IMR-90 (cell line): ENCODE measurements around the gene PSMC4. TPM values are rescaled to one million over a fixed set of nuclear protein-coding genes. Genes with fewer than 3 reads are reported as not detected.

Experiments
- ATAC-seq: fragments of 200-7000 bp; cut with Tn5 transposase; 2 replicates; pipeline ENCODE4 v1.9.1; 2020; ENCODE audit warnings: low read depth, mild to moderate bottlenecking, moderate library complexity
- BruUV-seq: library from RNA; stranded (reverse); fragments of 400-500 nt; replicated peaks from 2 replicates; lab custom pipeline; 2021; lab: Mats Ljungman, UMichigan
- CTCF ChIA-PET: fragments of 300-600 bp; formaldehyde crosslinking; extraction: SDS; loops from one replicate; lab custom pipeline; 2021; ENCODE audit warnings: antibody characterized with exemption; lab: Yijun Ruan, JAX
- POLR2A ChIA-PET: fragments of 300-600 bp; sonication (Branson Sonifier 250); formaldehyde crosslinking; loops from one replicate; lab custom pipeline; 2022; ENCODE audit warnings: antibody characterized with exemption; ENCODE audit not compliant: unreplicated experiment; lab: Charles Lee
- DNase-seq: peaks from one replicate; pipeline ENCODE4 v3.0.0; 2013
- H2AFZ ChIP-seq: replicated peaks from 2 replicates; pipeline ENCODE3; 2013; ENCODE audit warnings: low read length, mild to moderate bottlenecking; ENCODE audit not compliant: poor library complexity
- H2AK5ac ChIP-seq: 2 replicates; pipeline ENCODE4 v1.6.1; 2013; ENCODE audit warnings: low read depth, low read length, inconsistent platforms
- H2AK9ac ChIP-seq: replicated peaks from 2 replicates; pipeline ENCODE3; 2013; ENCODE audit warnings: mild to moderate bottlenecking, low read depth, low read length, moderate library complexity; ENCODE audit not compliant: poor library complexity
- H2BK120ac ChIP-seq: 2 replicates; pipeline ENCODE4 v1.6.1; 2013; ENCODE audit warnings: low read depth, low read length, inconsistent platforms
- H2BK15ac ChIP-seq: 3 replicates; pipeline ENCODE4 v1.6.1; 2013; ENCODE audit warnings: low read depth, low read length, inconsistent platforms
- H2BK20ac ChIP-seq: 2 replicates; pipeline ENCODE4 v1.6.1; 2013; ENCODE audit warnings: low read depth, mild to moderate bottlenecking, inconsistent platforms, low read length, moderate library complexity
- H2BK5ac ChIP-seq: 2 replicates; pipeline ENCODE4 v1.6.1; 2013; ENCODE audit warnings: mild to moderate bottlenecking, low read depth, low read length, inconsistent platforms; ENCODE audit not compliant: poor library complexity, severe bottlenecking
- H3K14ac ChIP-seq: replicated peaks from 2 replicates; pipeline ENCODE4 v1.6.1; 2013; ENCODE audit warnings: low read depth, low read length, inconsistent platforms
- H3K18ac ChIP-seq: 2 replicates; pipeline ENCODE4 v1.6.1; 2013; ENCODE audit warnings: low read depth, low read length, control low read depth
- H3K23ac ChIP-seq: 2 replicates; pipeline ENCODE4 v1.6.1; 2013; ENCODE audit warnings: low read depth, low read length, inconsistent platforms
- H3K27ac ChIP-seq: 2 replicates; pipeline ENCODE4 v1.5.1; 2013; ENCODE audit warnings: mild to moderate bottlenecking, control low read depth, low read length; ENCODE audit not compliant: insufficient read depth
- H3K27me3 ChIP-seq: 2 replicates; pipeline ENCODE4 v1.6.1; 2013; ENCODE audit warnings: low read length; ENCODE audit not compliant: control insufficient read depth, insufficient read depth
- H3K36me3 ChIP-seq: 2 replicates; pipeline ENCODE4 v1.6.1; 2013; ENCODE audit warnings: low read length, mixed read lengths; ENCODE audit not compliant: control insufficient read depth, insufficient read depth
- H3K4ac ChIP-seq: 2 replicates; pipeline ENCODE4 v1.6.1; 2013; ENCODE audit warnings: low read depth, low read length, inconsistent platforms
- H3K4me1 ChIP-seq: 2 replicates; pipeline ENCODE4 v1.6.1; 2013; ENCODE audit warnings: low read length, mixed read lengths; ENCODE audit not compliant: control insufficient read depth, insufficient read depth
- H3K4me2 ChIP-seq: 2 replicates; pipeline ENCODE4 v1.6.1; 2013; ENCODE audit warnings: low read depth, mild to moderate bottlenecking, control low read depth, low read length, moderate library complexity
- H3K4me3 ChIP-seq: 2 replicates; pipeline ENCODE4 v1.5.1; 2013; ENCODE audit warnings: low read depth, mild to moderate bottlenecking, control low read depth, low read length, moderate library complexity; ENCODE audit not compliant: insufficient read depth
- H3K56ac ChIP-seq: 2 replicates; pipeline ENCODE4 v1.6.1; 2013; ENCODE audit warnings: low read length, inconsistent platforms; ENCODE audit not compliant: insufficient read depth; ENCODE audit errors: extremely low read depth
- H3K79me1 ChIP-seq, 2 experiments: 2 replicates each; pipeline ENCODE4 v1.6.1; 2013; ENCODE audit warnings: low read length in 2 of 2, inconsistent platforms in 1 of 2, low read depth in 1 of 2
- H3K9ac ChIP-seq: 2 replicates; pipeline ENCODE4 v1.6.1; 2013; ENCODE audit warnings: low read depth, low read length, control low read depth
- H3K9me1 ChIP-seq: 2 replicates; pipeline ENCODE4 v1.6.1; 2013; ENCODE audit warnings: low read length, inconsistent platforms; ENCODE audit not compliant: insufficient read depth
- H3K9me3 ChIP-seq: 2 replicates; pipeline ENCODE4 v1.6.1; 2013; ENCODE audit warnings: low read length; ENCODE audit not compliant: control insufficient read depth, insufficient read depth
- H4K20me1 ChIP-seq: 2 replicates; pipeline ENCODE4 v1.6.1; 2013; ENCODE audit warnings: low read length, inconsistent platforms; ENCODE audit not compliant: insufficient read depth
- H4K5ac ChIP-seq: 2 replicates; pipeline ENCODE4 v1.6.1; 2013; ENCODE audit warnings: mild to moderate bottlenecking, low read depth, low read length, control low read depth
- H4K8ac ChIP-seq, 2 experiments: 2 replicates each; pipeline ENCODE4 v1.6.1; 2013; ENCODE audit warnings: low read depth in 2 of 2, low read length in 2 of 2, control low read depth in 1 of 2, inconsistent platforms in 1 of 2
- H4K91ac ChIP-seq: 2 replicates; pipeline ENCODE4 v1.6.1; 2013; ENCODE audit warnings: low read depth, low read length, inconsistent platforms; ENCODE audit not compliant: insufficient read depth
- CHD1 ChIP-seq: IDR thresholded peaks from 2 replicates; pipeline ENCODE4 v1.6.1; 2012; ENCODE audit warnings: low read depth, low read length, improper control_type of control experiment
- ELK1 ChIP-seq: fragments of 150-350 bp; IDR thresholded peaks from 2 replicates; pipeline ENCODE4 v1.6.1; 2016; ENCODE audit warnings: low read depth, mild to moderate bottlenecking, low read length, moderate library complexity, borderline replicate concordance
- FOS ChIP-seq: fragments of 150-350 bp; IDR thresholded peaks from 2 replicates; pipeline ENCODE4 v1.6.1; 2016; ENCODE audit warnings: low read depth, low read length
- MAFK ChIP-seq: IDR thresholded peaks from 2 replicates; pipeline ENCODE4 v1.6.1; 2012; ENCODE audit warnings: low read depth, low read length, improper control_type of control experiment
- MAZ ChIP-seq: IDR thresholded peaks from 2 replicates; pipeline ENCODE4 v1.6.1; 2012; ENCODE audit warnings: low read depth, mild to moderate bottlenecking, low read length, improper control_type of control experiment, moderate library complexity, borderline replicate concordance
- MXI1 ChIP-seq: IDR thresholded peaks from 2 replicates; pipeline ENCODE4 v1.6.1; 2012; ENCODE audit warnings: low read depth, mild to moderate bottlenecking, low read length, moderate library complexity, borderline replicate concordance
- NFE2L2 ChIP-seq: fragments of 150-350 bp; IDR thresholded peaks from 2 replicates; pipeline ENCODE4 v1.6.1; 2016; ENCODE audit warnings: low read depth, mild to moderate bottlenecking, low read length
- POLR2A ChIP-seq: IDR thresholded peaks from 2 replicates; pipeline ENCODE4 v1.6.1; 2012; ENCODE audit warnings: mild to moderate bottlenecking, low read depth, low read length
- RAD21 ChIP-seq: IDR thresholded peaks from 2 replicates; pipeline ENCODE4 v1.6.1; 2012; ENCODE audit warnings: low read length, improper control_type of control experiment
- RCOR1 ChIP-seq: IDR thresholded peaks from 2 replicates; pipeline ENCODE4 v1.6.1; 2012; ENCODE audit warnings: mild to moderate bottlenecking, low read length, improper control_type of control experiment; ENCODE audit not compliant: insufficient replicate concordance
- RFX5 ChIP-seq: IDR thresholded peaks from 2 replicates; pipeline ENCODE4 v1.8.0; 2012; ENCODE audit warnings: low read depth, mild to moderate bottlenecking, low read length, moderate library complexity
- SMC3 ChIP-seq: fragments of 150-350 bp; IDR thresholded peaks from 2 replicates; pipeline ENCODE4 v1.6.1; 2016; ENCODE audit warnings: low read depth, mild to moderate bottlenecking, antibody characterized with exemption, low read length, moderate library complexity
- USF2 ChIP-seq: fragments of 150-350 bp; IDR thresholded peaks from 2 replicates; pipeline ENCODE4 v1.6.1; 2017; ENCODE audit warnings: mild to moderate bottlenecking, antibody characterized with exemption, low read length, low read depth
- WGBS, 2 experiments: methylation state at CpG; one replicate each; pipeline versions ENCODE4 v1.1.5 to v1.1.7; 2013; ENCODE audit warnings: missing lambda C conversion rate in 2 of 2; ENCODE audit not compliant: insufficient read length in 1 of 2; ENCODE audit errors: extremely low coverage in 2 of 2; 5-methylcytosine and 5-hydroxymethylcytosine counted together
- dilution Hi-C: fragments of 300-500 bp; cut with HindIII; formaldehyde crosslinking; loops from one replicate; pipeline ENCODE4 v1.14.3; 2018; ENCODE audit warnings: low sequenced_read_pairs; ENCODE audit not compliant: unreplicated experiment
- in situ Hi-C: fragments of 300-500 bp; cut with MboI; formaldehyde crosslinking; loops from 3 replicates; pipeline ENCODE4 v1.14.3; 2019; ENCODE audit warnings: low sequenced_read_pairs, inconsistent platforms, mixed read lengths
- intact Hi-C: fragments of 100-400 bp; cut with micrococcal nuclease; formaldehyde crosslinking; loops from 2 replicates; pipeline ENCODE4 v1.10.0; 2022
- polyA plus RNA-seq, 3 experiments: library from polyadenylated mRNA; depleted of rRNA; stranded (reverse); fragments of >200 nt; gene quantifications; 2 replicates each; pipeline ENCODE4 v1.2.3, GENCODE V29; 2012; ENCODE audit warnings: low replicate concordance in 1 of 3
- total RNA-seq: library from RNA; depleted of rRNA; stranded (reverse); fragments of >200 nt; gene quantifications from 2 replicates; pipeline ENCODE4 v1.2.3, GENCODE V29; 2012
- TF ChIP-seq, protein P1 (sequence below): conservative IDR thresholded peaks from 2 replicates; pipeline ENCODE4 v1.5.1; 2012; ENCODE audit warnings: mild to moderate bottlenecking, low read depth, low read length, improper control_type of control experiment

Gene PSMC4
- total and polyA plus RNA-seq, 2 of the 4 experiments (the other 2 are of a cell fraction), result 148 to 216 TPM

DNA sequence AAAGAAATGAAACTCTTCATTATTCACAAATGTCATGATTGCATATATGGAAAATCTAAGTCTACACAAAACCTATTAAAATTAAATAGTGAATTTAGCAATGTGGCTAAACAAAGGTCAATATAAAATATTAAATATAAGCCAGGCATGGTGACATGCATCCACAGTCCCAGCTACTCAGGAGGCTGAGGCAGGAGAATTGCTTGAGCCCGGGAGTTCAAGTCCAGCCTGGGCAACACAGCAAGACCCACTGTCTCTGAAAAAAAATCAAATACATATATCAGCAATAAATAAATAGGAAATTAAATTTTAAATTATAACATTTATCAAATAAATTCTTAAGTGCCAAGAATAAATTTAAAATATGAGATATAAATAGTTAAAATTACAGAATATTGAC is 11.9 kb downstream of the PSMC4 start:
- POLR2A ChIA-PET, result no interaction called here
- dilution Hi-C loops, result no loop called here
- H2BK5ac ChIP-seq, result no peak overlapping the region

More for the DNA sequence above, 11.9 kb downstream of the PSMC4 start:
- Histone ChIP-seq H3K9ac (no peak overlapping the region), H3K36me3 (peaks cover 41% of the 10 kb centered on the region), H3K23ac (no peak overlapping the region), H3K27ac (no peak overlapping the region), H3K18ac (no peak overlapping the region), H2AK9ac (no peak overlapping the region), H2AK5ac (no peak overlapping the region), H2BK120ac (no peak overlapping the region), H4K91ac (no peak overlapping the region), H4K8ac (no peak overlapping the region), H3K4ac (no peak overlapping the region), H2BK15ac (no peak overlapping the region), H3K4me3 (no peak overlapping the region), H4K20me1 (no peaks in the 10 kb centered on the region; the same call in 1 of the 2 replicates), H2BK20ac (no peak overlapping the region), H3K9me1 (0 out of 2 replicates have a peak, but pooled peaks cover 3% of the 10 kb centered on the region), H3K79me1 (peaks cover 23 to 25% of the 10 kb centered on the region in 2 experiments; a peak in 3 of 4 replicates), H4K5ac (no peak overlapping the region), H3K56ac (no peak overlapping the region), H2AFZ (no peak overlapping the region), H3K4me2 (no peak overlapping the region), H3K14ac (no peak overlapping the region), H3K27me3 (no peaks in the 10 kb centered on the region), H3K9me3 (peaks cover 4% of the 10 kb centered on the region), H3K4me1 (no peaks in the 10 kb centered on the region)
- intact Hi-C loops (no loop called here), in situ Hi-C loops (no loop called here)
- CTCF ChIA-PET, result no interaction called here
- TF ChIP-seq FOS, result no peak
- TF ChIP-seq, protein P1, sequence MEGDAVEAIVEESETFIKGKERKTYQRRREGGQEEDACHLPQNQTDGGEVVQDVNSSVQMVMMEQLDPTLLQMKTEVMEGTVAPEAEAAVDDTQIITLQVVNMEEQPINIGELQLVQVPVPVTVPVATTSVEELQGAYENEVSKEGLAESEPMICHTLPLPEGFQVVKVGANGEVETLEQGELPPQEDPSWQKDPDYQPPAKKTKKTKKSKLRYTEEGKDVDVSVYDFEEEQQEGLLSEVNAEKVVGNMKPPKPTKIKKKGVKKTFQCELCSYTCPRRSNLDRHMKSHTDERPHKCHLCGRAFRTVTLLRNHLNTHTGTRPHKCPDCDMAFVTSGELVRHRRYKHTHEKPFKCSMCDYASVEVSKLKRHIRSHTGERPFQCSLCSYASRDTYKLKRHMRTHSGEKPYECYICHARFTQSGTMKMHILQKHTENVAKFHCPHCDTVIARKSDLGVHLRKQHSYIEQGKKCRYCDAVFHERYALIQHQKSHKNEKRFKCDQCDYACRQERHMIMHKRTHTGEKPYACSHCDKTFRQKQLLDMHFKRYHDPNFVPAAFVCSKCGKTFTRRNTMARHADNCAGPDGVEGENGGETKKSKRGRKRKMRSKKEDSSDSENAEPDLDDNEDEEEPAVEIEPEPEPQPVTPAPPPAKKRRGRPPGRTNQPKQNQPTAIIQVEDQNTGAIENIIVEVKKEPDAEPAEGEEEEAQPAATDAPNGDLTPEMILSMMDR, result no peak
- no peak for TF ChIP-seq MXI1
- TF ChIP-seq RFX5, result no peak
- TF ChIP-seq RAD21, result no peak
- TF ChIP-seq SMC3, result no peak
- TF ChIP-seq CHD1, result no peak
- TF ChIP-seq POLR2A, result no peak
- TF ChIP-seq USF2, result no peak
- TF ChIP-seq NFE2L2, result no peak
- TF ChIP-seq MAFK, result no peak
- no peak for TF ChIP-seq MAZ
- TF ChIP-seq ELK1, result no peak
- no peak for TF ChIP-seq RCOR1
- no TSS peak for BruUV-seq
- DNase-seq (no peak), ATAC-seq (no peak)
- WGBS, 2 experiments, result no CpG with 5 or more reads among the region's 1 CpG
